Measurements from ENCODE around the gene NOS3. TPM values are rescaled to one million over a fixed set of nuclear protein-coding genes. Genes with fewer than 3 reads are reported as not detected.

The NOS3 gene
- total and polyA plus RNA-seq, 12 donors, result 10.0 to 53.3 (median 13.3) TPM

DNA sequence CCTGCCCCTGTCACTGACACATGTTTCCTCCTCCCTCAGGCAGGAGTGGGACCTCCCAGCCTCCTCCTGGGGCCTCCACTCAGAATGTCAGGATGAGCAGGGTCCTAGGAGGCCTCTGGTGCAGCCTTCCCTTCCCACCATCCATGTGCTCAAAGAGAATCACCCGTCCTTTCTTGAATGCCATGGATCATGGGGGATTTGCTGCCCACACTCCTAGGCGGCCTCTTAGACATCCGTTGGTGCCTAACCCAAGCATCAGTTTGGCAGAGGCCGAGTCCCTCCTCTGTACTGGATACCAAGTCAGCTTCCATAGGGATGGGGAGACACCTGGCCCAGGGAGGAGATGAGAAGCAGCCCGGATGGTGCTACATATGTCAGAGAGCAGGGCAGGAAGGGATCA lies 7.0 kb downstream of the NOS3 start:
- Histone ChIP-seq H3K4me3 (no peak overlapping the region), H3K4me1 (peaks cover 0 to 37% (median 25%) of the 10 kb centered on the region in 9 donors), H3K27me3 (no peaks in the 10 kb centered on the region), H3K36me3 (peaks cover 0 to 49% (median 0%) of the 10 kb centered on the region in 9 donors), H3K27ac (no peak overlapping the region), H3K9me3 (no peaks in the 10 kb centered on the region)
- TF ChIP-seq, protein P1, sequence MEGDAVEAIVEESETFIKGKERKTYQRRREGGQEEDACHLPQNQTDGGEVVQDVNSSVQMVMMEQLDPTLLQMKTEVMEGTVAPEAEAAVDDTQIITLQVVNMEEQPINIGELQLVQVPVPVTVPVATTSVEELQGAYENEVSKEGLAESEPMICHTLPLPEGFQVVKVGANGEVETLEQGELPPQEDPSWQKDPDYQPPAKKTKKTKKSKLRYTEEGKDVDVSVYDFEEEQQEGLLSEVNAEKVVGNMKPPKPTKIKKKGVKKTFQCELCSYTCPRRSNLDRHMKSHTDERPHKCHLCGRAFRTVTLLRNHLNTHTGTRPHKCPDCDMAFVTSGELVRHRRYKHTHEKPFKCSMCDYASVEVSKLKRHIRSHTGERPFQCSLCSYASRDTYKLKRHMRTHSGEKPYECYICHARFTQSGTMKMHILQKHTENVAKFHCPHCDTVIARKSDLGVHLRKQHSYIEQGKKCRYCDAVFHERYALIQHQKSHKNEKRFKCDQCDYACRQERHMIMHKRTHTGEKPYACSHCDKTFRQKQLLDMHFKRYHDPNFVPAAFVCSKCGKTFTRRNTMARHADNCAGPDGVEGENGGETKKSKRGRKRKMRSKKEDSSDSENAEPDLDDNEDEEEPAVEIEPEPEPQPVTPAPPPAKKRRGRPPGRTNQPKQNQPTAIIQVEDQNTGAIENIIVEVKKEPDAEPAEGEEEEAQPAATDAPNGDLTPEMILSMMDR (IDR thresholded peaks at IDR 0.05), result no peak
- 93 to 94% methylated on average over 5 of the region's 5 CpGs for WGBS, 2 donors
- DNase-seq, result no peak
- no peak for ATAC-seq
- intact Hi-C loops (cut with DNase I), result no loop called here

DNA sequence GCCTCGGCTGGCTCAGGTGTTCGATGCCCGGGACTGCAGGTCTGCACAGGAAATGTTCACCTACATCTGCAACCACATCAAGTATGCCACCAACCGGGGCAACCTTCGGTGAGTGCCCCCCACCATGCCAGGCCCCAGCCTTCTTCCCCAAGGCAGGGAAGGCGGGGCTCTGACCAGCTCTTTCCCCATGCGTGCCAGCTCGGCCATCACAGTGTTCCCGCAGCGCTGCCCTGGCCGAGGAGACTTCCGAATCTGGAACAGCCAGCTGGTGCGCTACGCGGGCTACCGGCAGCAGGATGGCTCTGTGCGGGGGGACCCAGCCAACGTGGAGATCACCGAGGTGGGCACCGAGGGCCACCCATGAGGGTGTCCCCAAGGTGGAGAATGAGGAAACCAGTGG lies 7.5 kb downstream of the NOS3 start:
- Histone ChIP-seq H3K36me3 (peaks cover 0 to 54% (median 0%) of the 10 kb centered on the region in 9 donors), H3K9me3 (no peaks in the 10 kb centered on the region), H3K27ac (no peak overlapping the region), H3K4me1 (peaks cover 0 to 32% (median 25%) of the 10 kb centered on the region in 9 donors), H3K4me3 (no peak overlapping the region), H3K27me3 (no peaks in the 10 kb centered on the region)
- TF ChIP-seq, protein P1 (IDR thresholded peaks at IDR 0.05), result no peak
- DNase-seq (no peak), ATAC-seq (no peak)
- intact Hi-C loops (cut with DNase I), result no loop called here
- WGBS, 2 donors, result 91 to 92% methylated on average over 20 of the region's 20 CpGs

DNA sequence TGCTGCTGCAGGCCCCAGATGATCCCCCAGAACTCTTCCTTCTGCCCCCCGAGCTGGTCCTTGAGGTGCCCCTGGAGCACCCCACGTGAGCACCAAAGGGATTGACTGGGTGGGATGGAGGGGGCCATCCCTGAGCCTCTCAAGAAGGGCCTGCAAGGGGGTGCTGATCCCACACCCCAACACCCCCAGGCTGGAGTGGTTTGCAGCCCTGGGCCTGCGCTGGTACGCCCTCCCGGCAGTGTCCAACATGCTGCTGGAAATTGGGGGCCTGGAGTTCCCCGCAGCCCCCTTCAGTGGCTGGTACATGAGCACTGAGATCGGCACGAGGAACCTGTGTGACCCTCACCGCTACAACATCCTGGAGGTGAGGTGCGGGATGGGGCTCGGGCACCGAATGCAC lies 8.2 kb downstream of the NOS3 start:
- 95 to 96% methylated on average over 12 of the region's 12 CpGs for WGBS, 2 donors
- Histone ChIP-seq H3K27ac (no peak overlapping the region), H3K9me3 (no peaks in the 10 kb centered on the region), H3K36me3 (peaks cover 0 to 61% (median 0%) of the 10 kb centered on the region in 9 donors), H3K4me3 (no peak overlapping the region), H3K4me1 (peaks cover 0 to 28% (median 20%) of the 10 kb centered on the region in 9 donors), H3K27me3 (no peaks in the 10 kb centered on the region)
- ATAC-seq (no peak), DNase-seq (no peak)
- intact Hi-C loops (cut with DNase I), result no loop called here
- TF ChIP-seq, protein P1 (IDR thresholded peaks at IDR 0.05), result no peak

DNA sequence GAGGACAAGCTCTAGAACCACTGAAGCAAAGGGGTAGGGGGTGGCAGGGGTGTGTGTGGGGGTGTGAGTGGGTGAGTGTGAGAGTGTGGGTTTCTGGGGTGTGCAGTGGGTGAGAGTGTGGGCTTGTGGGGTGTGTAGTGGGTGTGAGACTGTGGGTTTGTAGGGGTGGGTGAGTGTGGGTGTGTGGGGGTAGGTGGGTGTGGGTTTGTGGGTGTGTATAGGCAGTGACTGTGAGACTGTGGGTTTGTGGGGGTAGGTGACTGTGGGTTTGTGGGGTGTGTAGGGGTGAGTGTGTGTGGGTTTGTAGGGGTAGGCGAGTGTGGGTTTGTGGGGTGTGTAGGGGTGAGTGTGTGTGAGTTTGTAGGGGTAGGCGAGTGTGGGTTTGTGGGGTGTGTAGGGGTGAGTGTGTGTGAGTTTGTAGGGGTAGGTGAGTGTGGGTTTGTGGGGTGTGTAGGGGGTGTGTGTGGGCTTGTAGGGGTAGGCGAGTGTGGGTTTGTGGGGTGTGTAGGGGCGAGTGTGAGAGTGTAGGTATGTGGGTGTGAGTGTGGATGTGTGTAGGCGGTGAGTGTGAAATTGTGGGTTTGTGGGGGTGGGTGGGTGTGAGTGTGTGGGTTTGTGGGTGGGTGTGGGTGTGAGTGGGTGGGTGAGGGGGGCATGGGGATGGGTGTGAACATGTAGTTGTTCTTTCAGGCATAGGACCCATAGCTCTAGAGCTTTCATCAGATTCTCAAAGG lies 8.8 kb downstream of the NOS3 start:
- 97 to 98% methylated on average over 5 of the region's 5 CpGs for WGBS, 2 donors
- Histone ChIP-seq H3K27ac (no peak overlapping the region), H3K27me3 (no peaks in the 10 kb centered on the region), H3K9me3 (no peaks in the 10 kb centered on the region), H3K36me3 (peaks cover 0 to 67% (median 0%) of the 10 kb centered on the region in 9 donors), H3K4me3 (no peak overlapping the region), H3K4me1 (peaks cover 0 to 22% (median 14%) of the 10 kb centered on the region in 9 donors)
- TF ChIP-seq, protein P1 (IDR thresholded peaks at IDR 0.05), result no peak
- DNase-seq (no peak), ATAC-seq (no peak)
- intact Hi-C loops (cut with DNase I), result loop anchor here in 1 of 10 donors (10.0 kb wide), 1 partner anchor 565 kb away; no protein-coding TSS in a partner anchor

All from heart right ventricle (tissue), 16 donors.